Left lung (tissue), 10 donors: ENCODE data around the gene BLOC1S3. TPM values are rescaled to one million over a fixed set of nuclear protein-coding genes. Genes with fewer than 3 reads are reported as not detected.

Source experiments
- ATAC-seq: fragments of 200-7000 bp; cut with Tn5 transposase; one replicate; pipeline ENCODE4 v1.9.1; 2020; ENCODE audit warnings: moderate library complexity
- DNase-seq, 4 donors: peaks; one replicate each; pipeline ENCODE4 v3.0.0-alpha.2; 2013 to 2020
- H3K27ac ChIP-seq, 2 donors: fragments of 200-600 bp; sonication (generic) in 1 of 2; one replicate each; pipeline versions ENCODE4 v1.5.0 to v1.8.0; 2020 to 2021
- H3K27me3 ChIP-seq, 2 donors: fragments of 200-600 bp; sonication (generic) in 1 of 2; one replicate each; pipeline versions ENCODE4 v1.5.0 to v1.8.0; 2020 to 2021
- H3K36me3 ChIP-seq, 2 donors: fragments of 200-600 bp; sonication (generic) in 1 of 2; one replicate each; pipeline versions ENCODE4 v1.5.0 to v1.8.0; 2020 to 2021
- H3K4me1 ChIP-seq, 2 donors: fragments of 200-600 bp; one replicate each; pipeline ENCODE4 v1.8.0; 2021
- H3K4me3 ChIP-seq, 2 donors: fragments of 200-600 bp; sonication (generic) in 1 of 2; one replicate each; pipeline versions ENCODE4 v1.5.0 to v1.8.0; 2020 to 2021; ENCODE audit warnings: mild to moderate bottlenecking in 1 of 2
- H3K9me3 ChIP-seq, 2 donors: fragments of 200-600 bp; sonication (generic) in 1 of 2; one replicate each; pipeline versions ENCODE4 v1.5.0 to v1.8.0; 2020 to 2021
- CTCF ChIP-seq, 2 donors: fragments of 200-600 bp; sonication (generic) in 1 of 2; IDR thresholded peaks; one replicate each; pipeline versions ENCODE4 v1.5.0 to v1.8.0; 2021; ENCODE audit warnings: antibody characterized with exemption in 2 of 2
- intact Hi-C, 2 donors: fragments of 100-400 bp; cut with DNase I; formaldehyde crosslinking; loops; one replicate each; pipeline versions ENCODE4 v1.11.2 to v1.14.2; 2022
- polyA plus RNA-seq, 6 donors: library from polyadenylated mRNA; unstranded; fragments of 120-200 nt; gene quantifications; one replicate each; pipeline ENCODE4 v1.2.1, GENCODE V29; 2013; ENCODE audit not compliant: insufficient read length in 6 of 6
- total RNA-seq, 2 donors: library from RNA; stranded (reverse); fragmentation: NEBNext Ultra II Directional; extraction: Animal tissue kit (Norgen Biotek cat#: 25700); gene quantifications; one replicate each; pipeline ENCODE4 v1.2.1, GENCODE V29; 2021
- donor health status: DM: no; HTN: yes; CAD: no.
- donor health status: DM: no; HTN: no; CAD: no.

Gene BLOC1S3
- total and polyA plus RNA-seq, 8 donors, result 7.8 to 15.8 (median 9.8) TPM

DNA sequence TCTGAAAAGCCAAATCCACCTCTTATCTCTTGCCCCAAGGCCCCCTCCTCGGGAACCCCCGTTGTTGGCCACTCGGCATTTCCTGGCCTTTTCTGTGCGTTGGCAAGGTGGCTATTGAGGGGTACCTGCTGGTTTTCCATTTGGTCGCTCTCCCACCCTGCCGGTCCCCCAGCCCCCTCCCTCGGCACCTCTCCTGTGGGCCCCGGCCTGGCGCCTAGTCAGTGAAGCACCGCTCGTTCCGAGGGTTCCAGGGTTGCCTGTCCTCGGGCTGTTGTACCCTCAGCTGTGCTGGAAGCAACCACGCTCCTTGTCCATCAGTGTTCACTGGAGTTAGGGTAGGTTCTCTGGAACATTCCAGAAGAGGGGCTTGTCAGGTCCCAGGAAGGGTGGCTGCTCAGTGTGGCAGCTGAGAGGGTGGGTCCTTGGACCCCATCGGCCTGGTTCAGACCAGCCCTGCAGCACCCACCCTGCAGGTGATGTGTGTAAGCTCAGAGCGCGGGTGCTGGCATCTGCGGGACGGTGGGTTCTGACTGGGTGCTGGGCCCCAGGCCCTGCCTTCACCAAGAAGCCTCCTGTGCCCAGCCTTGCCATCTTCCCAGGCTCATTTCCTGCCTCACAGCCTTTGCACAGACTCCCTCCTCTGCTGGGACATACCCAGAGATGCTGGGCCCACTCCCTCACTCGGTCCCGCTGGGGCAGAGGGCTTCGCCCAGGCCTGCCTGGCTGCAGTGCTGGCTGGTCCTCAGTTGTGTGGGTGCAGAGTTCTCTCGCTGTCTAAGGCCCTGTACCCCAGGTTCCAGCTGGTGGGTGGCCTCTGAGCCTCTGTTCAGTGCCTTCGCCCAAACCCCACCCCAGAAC, 39.1 kb upstream of the BLOC1S3 start:
- H3K36me3 ChIP-seq, result peaks cover 0 to 40% of the 10 kb centered on the region in 2 donors
- H3K9me3 ChIP-seq, result no peaks in the 10 kb centered on the region
- H3K27me3 ChIP-seq, result no peaks in the 10 kb centered on the region
- H3K4me3 ChIP-seq, result no peak overlapping the region
- TF ChIP-seq CTCF (IDR thresholded peaks at IDR 0.05), result no peak
- no peak overlapping the region for H3K27ac ChIP-seq
- ATAC-seq, result no peak
- DNase-seq, result no peak
- no peaks in the 10 kb centered on the region for H3K4me1 ChIP-seq
- intact Hi-C loops, result no loop called here

DNA sequence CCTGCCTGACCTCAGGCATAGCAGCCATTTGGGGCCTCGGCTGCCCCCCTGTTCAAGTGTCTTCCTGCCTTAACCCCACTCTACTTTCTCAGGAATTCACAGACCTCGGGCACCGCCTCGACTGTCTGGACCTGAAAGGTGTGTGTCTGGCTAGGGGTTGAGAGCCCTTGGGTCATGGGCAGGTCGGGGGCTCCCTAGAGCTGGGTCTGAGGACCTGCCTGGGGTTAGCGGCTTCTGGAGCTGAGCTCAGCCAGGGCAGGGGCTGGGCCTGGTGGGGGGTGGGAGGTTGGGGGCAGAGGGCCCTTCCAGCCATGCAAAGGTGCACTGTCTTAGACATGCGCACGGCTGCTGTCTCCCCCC, 38.5 kb upstream of the BLOC1S3 start:
- no peak overlapping the region for H3K27ac ChIP-seq
- no peaks in the 10 kb centered on the region for H3K4me1 ChIP-seq
- DNase-seq (no peak), ATAC-seq (no peak)
- intact Hi-C loops, result no loop called here
- H3K36me3 ChIP-seq, result peaks cover 0 to 46% of the 10 kb centered on the region in 2 donors
- no peaks in the 10 kb centered on the region for H3K27me3 ChIP-seq
- no peak for TF ChIP-seq CTCF (IDR thresholded peaks at IDR 0.05)
- no peak overlapping the region for H3K4me3 ChIP-seq
- no peaks in the 10 kb centered on the region for H3K9me3 ChIP-seq

GRCh38 chr19:45140533-45140932, 38.1 kb upstream of the BLOC1S3 start:
- Histone ChIP-seq H3K27ac (no peak overlapping the region), H3K27me3 (no peaks in the 10 kb centered on the region), H3K4me1 (no peaks in the 10 kb centered on the region), H3K4me3 (no peak overlapping the region), H3K9me3 (no peaks in the 10 kb centered on the region), H3K36me3 (peaks cover 0 to 50% of the 10 kb centered on the region in 2 donors)
- intact Hi-C loops, result no loop called here
- TF ChIP-seq CTCF (IDR thresholded peaks at IDR 0.05), result no peak
- DNase-seq (no peak), ATAC-seq (no peak)

- no peak for TF ChIP-seq CTCF (IDR thresholded peaks at IDR 0.05)
- H3K4me3 ChIP-seq, result no peak overlapping the region
- no peaks in the 10 kb centered on the region for H3K9me3 ChIP-seq
- peaks cover 0 to 58% of the 10 kb centered on the region in 2 donors for H3K36me3 ChIP-seq
- no peak for DNase-seq
- no peaks in the 10 kb centered on the region for H3K27me3 ChIP-seq
- H3K27ac ChIP-seq, result no peak overlapping the region
- no peaks in the 10 kb centered on the region for H3K4me1 ChIP-seq
- no peak for ATAC-seq
- intact Hi-C loops, result no loop called here
These were observed 37.2 kb upstream of the BLOC1S3 start for GRCh38 chr19:45141203-45141900.

DNA sequence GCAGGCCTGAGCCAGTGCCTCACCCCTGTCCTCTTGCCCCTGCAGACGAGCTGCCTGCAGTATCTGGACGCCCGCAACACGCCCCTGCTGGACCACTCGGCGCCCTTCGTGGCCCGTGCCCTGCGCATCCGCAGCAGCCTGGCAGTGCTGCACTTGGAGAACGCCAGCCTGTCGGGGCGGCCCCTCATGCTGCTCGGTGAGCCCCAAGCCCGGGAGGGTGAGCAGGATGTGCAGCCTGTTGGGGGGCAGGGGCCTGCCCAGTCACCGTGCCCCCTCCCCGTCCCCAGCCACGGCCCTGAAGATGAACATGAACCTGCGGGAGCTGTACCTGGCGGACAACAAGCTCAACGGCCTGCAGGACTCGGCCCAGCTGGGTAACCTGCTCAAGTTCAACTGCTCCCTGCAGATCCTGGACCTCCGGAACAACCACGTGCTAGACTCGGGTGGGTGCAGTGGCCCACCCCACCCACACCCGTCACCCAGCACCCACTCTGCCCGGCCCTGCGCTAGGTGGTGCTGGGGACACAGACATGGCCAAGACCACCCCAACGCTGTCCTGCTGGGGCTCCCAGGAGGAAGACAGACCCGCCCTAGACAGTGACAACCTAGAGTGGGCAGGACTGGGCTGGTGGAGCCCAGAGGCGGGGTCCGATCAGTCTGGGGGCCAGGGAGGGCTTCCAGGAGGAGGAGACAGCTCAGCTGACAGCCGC, 36.4 kb upstream of the BLOC1S3 start:
- Histone ChIP-seq H3K4me3 (no peak overlapping the region), H3K27ac (no peak overlapping the region), H3K36me3 (peaks cover 0 to 66% of the 10 kb centered on the region in 2 donors), H3K9me3 (no peaks in the 10 kb centered on the region), H3K4me1 (no peaks in the 10 kb centered on the region), H3K27me3 (no peaks in the 10 kb centered on the region)
- TF ChIP-seq CTCF (IDR thresholded peaks at IDR 0.05), result no peak
- intact Hi-C loops, result no loop called here
- ATAC-seq (no peak), DNase-seq (no peak)
